Measurements from ENCODE around the gene REV1. TPM values are rescaled to one million over a fixed set of nuclear protein-coding genes. Genes with fewer than 3 reads are reported as not detected.

Gene REV1
- total and polyA plus RNA-seq, 4 donors: 4.0 to 37.7 (median 16.2) TPM

DNA sequence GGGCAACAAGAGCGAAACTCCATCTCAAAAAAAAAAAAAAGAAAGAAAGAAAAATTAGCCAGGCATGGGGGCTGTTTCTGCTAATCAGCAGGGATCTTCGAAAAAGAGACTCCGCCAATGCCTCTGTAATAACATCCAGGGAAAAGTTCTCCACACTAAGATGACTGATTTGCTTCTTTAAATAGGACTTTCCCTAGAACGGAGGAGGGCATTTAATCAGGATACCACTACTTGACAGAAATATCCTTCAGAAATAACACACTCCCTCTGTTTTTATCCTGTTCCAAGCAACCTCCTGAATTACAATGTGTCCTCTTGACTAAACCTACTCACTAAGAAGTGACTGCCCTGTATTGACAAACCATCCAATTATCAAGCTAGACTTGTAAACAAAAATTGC lies 21.7 kb downstream of the REV1 start (continued):
- TF ChIP-seq, protein P1, sequence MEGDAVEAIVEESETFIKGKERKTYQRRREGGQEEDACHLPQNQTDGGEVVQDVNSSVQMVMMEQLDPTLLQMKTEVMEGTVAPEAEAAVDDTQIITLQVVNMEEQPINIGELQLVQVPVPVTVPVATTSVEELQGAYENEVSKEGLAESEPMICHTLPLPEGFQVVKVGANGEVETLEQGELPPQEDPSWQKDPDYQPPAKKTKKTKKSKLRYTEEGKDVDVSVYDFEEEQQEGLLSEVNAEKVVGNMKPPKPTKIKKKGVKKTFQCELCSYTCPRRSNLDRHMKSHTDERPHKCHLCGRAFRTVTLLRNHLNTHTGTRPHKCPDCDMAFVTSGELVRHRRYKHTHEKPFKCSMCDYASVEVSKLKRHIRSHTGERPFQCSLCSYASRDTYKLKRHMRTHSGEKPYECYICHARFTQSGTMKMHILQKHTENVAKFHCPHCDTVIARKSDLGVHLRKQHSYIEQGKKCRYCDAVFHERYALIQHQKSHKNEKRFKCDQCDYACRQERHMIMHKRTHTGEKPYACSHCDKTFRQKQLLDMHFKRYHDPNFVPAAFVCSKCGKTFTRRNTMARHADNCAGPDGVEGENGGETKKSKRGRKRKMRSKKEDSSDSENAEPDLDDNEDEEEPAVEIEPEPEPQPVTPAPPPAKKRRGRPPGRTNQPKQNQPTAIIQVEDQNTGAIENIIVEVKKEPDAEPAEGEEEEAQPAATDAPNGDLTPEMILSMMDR (IDR thresholded peaks at IDR 0.05; ENCODE audit: low read depth, low read length, missing input control): no peak
- TF ChIP-seq, protein P2, sequence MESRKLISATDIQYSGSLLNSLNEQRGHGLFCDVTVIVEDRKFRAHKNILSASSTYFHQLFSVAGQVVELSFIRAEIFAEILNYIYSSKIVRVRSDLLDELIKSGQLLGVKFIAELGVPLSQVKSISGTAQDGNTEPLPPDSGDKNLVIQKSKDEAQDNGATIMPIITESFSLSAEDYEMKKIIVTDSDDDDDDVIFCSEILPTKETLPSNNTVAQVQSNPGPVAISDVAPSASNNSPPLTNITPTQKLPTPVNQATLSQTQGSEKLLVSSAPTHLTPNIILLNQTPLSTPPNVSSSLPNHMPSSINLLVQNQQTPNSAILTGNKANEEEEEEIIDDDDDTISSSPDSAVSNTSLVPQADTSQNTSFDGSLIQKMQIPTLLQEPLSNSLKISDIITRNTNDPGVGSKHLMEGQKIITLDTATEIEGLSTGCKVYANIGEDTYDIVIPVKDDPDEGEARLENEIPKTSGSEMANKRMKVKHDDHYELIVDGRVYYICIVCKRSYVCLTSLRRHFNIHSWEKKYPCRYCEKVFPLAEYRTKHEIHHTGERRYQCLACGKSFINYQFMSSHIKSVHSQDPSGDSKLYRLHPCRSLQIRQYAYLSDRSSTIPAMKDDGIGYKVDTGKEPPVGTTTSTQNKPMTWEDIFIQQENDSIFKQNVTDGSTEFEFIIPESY (IDR thresholded peaks at IDR 0.05): no peak
- TF ChIP-seq FOXA2 (IDR thresholded peaks at IDR 0.05): no peak

DNA sequence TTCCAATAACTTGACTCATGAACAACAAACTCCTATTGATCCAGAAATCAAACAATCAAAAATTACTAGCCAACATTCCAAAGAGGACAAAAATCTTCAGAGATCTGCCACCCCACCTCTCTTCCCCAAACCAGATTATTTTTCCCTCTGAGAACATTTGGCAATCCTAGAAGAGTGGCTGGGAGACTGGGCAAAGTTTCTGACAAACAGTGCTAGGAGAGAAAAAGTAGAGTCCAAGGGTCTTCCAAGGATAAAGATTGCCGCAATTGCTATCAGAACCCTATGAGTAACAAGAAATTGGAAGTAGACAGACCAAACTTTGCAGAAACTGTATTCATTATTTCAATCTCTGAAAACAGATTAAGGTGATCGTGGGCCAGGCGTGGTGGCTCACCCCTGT lies 22.4 kb downstream of the REV1 start:
- H3K4me3 ChIP-seq (ENCODE audit: low read depth in 1 of 3, low read length in 3 of 3): no peak overlapping the region
- WGBS: 83% methylated on average over 3 of the region's 3 CpGs

DNA sequence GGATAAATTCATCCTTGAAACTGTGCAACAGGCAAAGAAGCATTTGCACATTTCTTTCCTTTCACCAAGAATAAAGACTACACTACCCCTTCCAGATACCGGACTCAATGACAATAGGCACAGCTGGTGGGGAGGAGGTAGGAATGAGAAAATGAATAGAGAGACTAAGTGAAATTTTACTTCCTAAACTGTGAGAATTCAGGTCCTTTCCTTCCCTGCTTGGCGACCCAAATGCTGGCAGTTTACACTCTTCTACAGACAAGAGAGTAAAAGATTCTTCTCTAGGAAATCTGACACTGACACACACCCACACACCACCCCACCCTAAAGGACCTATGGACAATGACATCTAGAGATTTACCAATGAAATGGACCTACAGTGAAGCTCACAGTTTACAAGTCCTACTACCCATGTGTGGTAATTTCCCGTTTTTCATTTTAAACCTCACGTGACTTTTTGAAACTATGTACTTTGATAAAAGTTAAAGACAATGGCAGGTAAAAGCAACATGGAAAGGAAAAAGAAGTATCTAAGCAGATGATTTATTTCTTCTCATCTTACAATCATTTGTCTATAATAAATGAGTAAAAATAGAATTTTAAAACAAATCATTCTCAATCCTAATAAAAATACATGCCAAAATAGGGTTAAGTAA lies 27.9 kb downstream of the REV1 start:
- no peak for DNase-seq (ENCODE audit: low spot score)
- Histone ChIP-seq H3K4me1 (ENCODE audit: control insufficient read depth in 4 of 4, insufficient read depth in 4 of 4, low read length in 3 of 4) (peaks cover 0 to 1% (median 0%) of the 10 kb centered on the region in 4 donors), H3K27ac (ENCODE audit: low read depth in 1 of 2, low read length in 2 of 2) (no peak overlapping the region), H3K9ac (ENCODE audit: low read depth in 1 of 2, low read length in 2 of 2) (no peak overlapping the region), H3K9me3 (ENCODE audit: control insufficient read depth in 4 of 4, low read length in 3 of 4) (no peaks in the 10 kb centered on the region), H3K36me3 (ENCODE audit: control insufficient read depth in 4 of 4, insufficient read depth in 3 of 4, low read depth in 1 of 4, low read length in 3 of 4) (peaks cover 5 to 41% (median 20%) of the 10 kb centered on the region in 4 donors), H3K27me3 (ENCODE audit: control insufficient read depth in 4 of 4, insufficient read depth in 4 of 4, low read length in 3 of 4) (no peaks in the 10 kb centered on the region), H3K4me3 (ENCODE audit: low read depth in 1 of 3, low read length in 3 of 3) (no peak overlapping the region)
- 97% methylated on average over 4 of the region's 4 CpGs for WGBS
- TF ChIP-seq FOXA2 (IDR thresholded peaks at IDR 0.05): no peak
- no peak for TF ChIP-seq FOXA1 (IDR thresholded peaks at IDR 0.05)
- TF ChIP-seq, protein P3, sequence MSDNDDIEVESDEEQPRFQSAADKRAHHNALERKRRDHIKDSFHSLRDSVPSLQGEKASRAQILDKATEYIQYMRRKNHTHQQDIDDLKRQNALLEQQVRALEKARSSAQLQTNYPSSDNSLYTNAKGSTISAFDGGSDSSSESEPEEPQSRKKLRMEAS (IDR thresholded peaks at IDR 0.05): no peak
- no peak for TF ChIP-seq HNF4A (conservative IDR thresholded peaks at IDR 0.05)
- no peak for TF ChIP-seq RXRA (IDR thresholded peaks at IDR 0.05)
- TF ChIP-seq NR2F2 (IDR thresholded peaks at IDR 0.05): no peak
- TF ChIP-seq YY1 (IDR thresholded peaks at IDR 0.05): no peak
- TF ChIP-seq TAF1 (conservative IDR thresholded peaks at IDR 0.05): no peak
- TF ChIP-seq, protein P4, sequence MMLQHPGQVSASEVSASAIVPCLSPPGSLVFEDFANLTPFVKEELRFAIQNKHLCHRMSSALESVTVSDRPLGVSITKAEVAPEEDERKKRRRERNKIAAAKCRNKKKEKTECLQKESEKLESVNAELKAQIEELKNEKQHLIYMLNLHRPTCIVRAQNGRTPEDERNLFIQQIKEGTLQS (IDR thresholded peaks at IDR 0.05): no peak
- no peak for TF ChIP-seq RAD21 (IDR thresholded peaks at IDR 0.05)
- TF ChIP-seq, protein P1 (IDR thresholded peaks at IDR 0.05; ENCODE audit: low read depth, low read length, missing input control): no peak
- TF ChIP-seq JUND (IDR thresholded peaks at IDR 0.05): no peak
- TF ChIP-seq, protein P2 (IDR thresholded peaks at IDR 0.05): no peak
- no peak for TF ChIP-seq HNF4G (IDR thresholded peaks at IDR 0.05)
- TF ChIP-seq GABPA (IDR thresholded peaks at IDR 0.05 in 1 of 2, conservative IDR thresholded peaks at IDR 0.05 in 1 of 2): no peak
- TF ChIP-seq SP1 (IDR thresholded peaks at IDR 0.05): no peak
- TF ChIP-seq, protein P5, sequence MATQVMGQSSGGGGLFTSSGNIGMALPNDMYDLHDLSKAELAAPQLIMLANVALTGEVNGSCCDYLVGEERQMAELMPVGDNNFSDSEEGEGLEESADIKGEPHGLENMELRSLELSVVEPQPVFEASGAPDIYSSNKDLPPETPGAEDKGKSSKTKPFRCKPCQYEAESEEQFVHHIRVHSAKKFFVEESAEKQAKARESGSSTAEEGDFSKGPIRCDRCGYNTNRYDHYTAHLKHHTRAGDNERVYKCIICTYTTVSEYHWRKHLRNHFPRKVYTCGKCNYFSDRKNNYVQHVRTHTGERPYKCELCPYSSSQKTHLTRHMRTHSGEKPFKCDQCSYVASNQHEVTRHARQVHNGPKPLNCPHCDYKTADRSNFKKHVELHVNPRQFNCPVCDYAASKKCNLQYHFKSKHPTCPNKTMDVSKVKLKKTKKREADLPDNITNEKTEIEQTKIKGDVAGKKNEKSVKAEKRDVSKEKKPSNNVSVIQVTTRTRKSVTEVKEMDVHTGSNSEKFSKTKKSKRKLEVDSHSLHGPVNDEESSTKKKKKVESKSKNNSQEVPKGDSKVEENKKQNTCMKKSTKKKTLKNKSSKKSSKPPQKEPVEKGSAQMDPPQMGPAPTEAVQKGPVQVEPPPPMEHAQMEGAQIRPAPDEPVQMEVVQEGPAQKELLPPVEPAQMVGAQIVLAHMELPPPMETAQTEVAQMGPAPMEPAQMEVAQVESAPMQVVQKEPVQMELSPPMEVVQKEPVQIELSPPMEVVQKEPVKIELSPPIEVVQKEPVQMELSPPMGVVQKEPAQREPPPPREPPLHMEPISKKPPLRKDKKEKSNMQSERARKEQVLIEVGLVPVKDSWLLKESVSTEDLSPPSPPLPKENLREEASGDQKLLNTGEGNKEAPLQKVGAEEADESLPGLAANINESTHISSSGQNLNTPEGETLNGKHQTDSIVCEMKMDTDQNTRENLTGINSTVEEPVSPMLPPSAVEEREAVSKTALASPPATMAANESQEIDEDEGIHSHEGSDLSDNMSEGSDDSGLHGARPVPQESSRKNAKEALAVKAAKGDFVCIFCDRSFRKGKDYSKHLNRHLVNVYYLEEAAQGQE (IDR thresholded peaks at IDR 0.05): no peak

More for the DNA sequence above, 22.4 kb downstream of the REV1 start:
- peaks cover 0 to under 1% (median under 1%) of the 10 kb centered on the region in 4 donors for H3K36me3 ChIP-seq (ENCODE audit: control insufficient read depth in 4 of 4, insufficient read depth in 3 of 4, low read depth in 1 of 4, low read length in 3 of 4)
- DNase-seq (ENCODE audit: low spot score): no peak
- TF ChIP-seq HNF4A (conservative IDR thresholded peaks at IDR 0.05): peak; percentile 15 to 24
- no peak for TF ChIP-seq JUND (IDR thresholded peaks at IDR 0.05)
- no peaks in the 10 kb centered on the region for H3K27me3 ChIP-seq (ENCODE audit: control insufficient read depth in 4 of 4, insufficient read depth in 4 of 4, low read length in 3 of 4)
- H3K4me1 ChIP-seq (ENCODE audit: control insufficient read depth in 4 of 4, insufficient read depth in 4 of 4, low read length in 3 of 4): peaks cover 2 to 15% (median 4%) of the 10 kb centered on the region in 4 donors
- peak overlapping the region in 1 of 2 donors; percentile 37 for H3K27ac ChIP-seq (ENCODE audit: low read depth in 1 of 2, low read length in 2 of 2)
- no peaks in the 10 kb centered on the region for H3K9me3 ChIP-seq (ENCODE audit: control insufficient read depth in 4 of 4, low read length in 3 of 4)
- no peak overlapping the region for H3K9ac ChIP-seq (ENCODE audit: low read depth in 1 of 2, low read length in 2 of 2)

All from liver (tissue), 9 donors.